ENCODE results near the gene LRIT3. TPM values are rescaled to one million over a fixed set of nuclear protein-coding genes. Genes with fewer than 3 reads are reported as not detected.
A peak's percentile ranks its signal among the peaks of the same experiment; 100 is the strongest.

The LRIT3 gene
- total and polyA plus RNA-seq, 2 experiments from 2014 or later, result 0.11 TPM; not detected in 1

- Histone ChIP-seq H3K4me2 (ENCODE audit: unreplicated experiment) (no peak overlapping the region), H3K4me3 (no peak overlapping the region), H2AFZ (no peak overlapping the region), H3K9ac (no peak overlapping the region), H3K9me2 (ENCODE audit: insufficient read depth) (no peaks in the 10 kb centered on the region), H3K79me2 (ENCODE audit: insufficient read depth) (no peaks in the 10 kb centered on the region), H3K9me3 (ENCODE audit: low read depth) (no peaks in the 10 kb centered on the region), H3K4me1 (ENCODE audit: insufficient read depth) (no peaks in the 10 kb centered on the region), H3K27ac (no peak overlapping the region), H3K36me3 (ENCODE audit: low read depth) (no peaks in the 10 kb centered on the region), H4K20me1 (ENCODE audit: insufficient read depth) (no peaks in the 10 kb centered on the region), H3K27me3 (replicated peaks; ENCODE audit: insufficient read depth) (0 out of 2 replicates have a peak, but pooled peaks cover 4% of the 10 kb centered on the region), H3F3A (ENCODE audit: insufficient read depth) (peaks cover 2% of the 10 kb centered on the region; the same call in 1 of the 2 replicates)
- in situ Hi-C loops (cut with MboI), result no loop called here
- WGBS, 2 experiments (ENCODE audit: low coverage in 1 of 2, low lambda C conversion rate in 2 of 2, missing lambda C conversion rate in 2 of 2), result 81 to 84% methylated on average over 8 of the region's 8 CpGs
- no peak for DNase-seq
- TF ChIP-seq EZH2phosphoT487 (IDR thresholded peaks at IDR 0.05; ENCODE audit: insufficient read depth, low read depth) (no peak), EZH2 (IDR thresholded peaks at IDR 0.05; ENCODE audit: insufficient read depth, poor library complexity, severe bottlenecking) (no peak)
Observed at GRCh38 chr4:109915385-109916026, 67.6 kb downstream of the LRIT3 start.

GRCh38 chr4:109916027-109916409 is 68.1 kb downstream of the LRIT3 start:
- Histone ChIP-seq H3K27ac (no peak overlapping the region), H4K20me1 (ENCODE audit: insufficient read depth) (no peaks in the 10 kb centered on the region), H2AFZ (no peak overlapping the region), H3K27me3 (replicated peaks; ENCODE audit: insufficient read depth) (0 out of 2 replicates have a peak, but pooled peaks cover 4% of the 10 kb centered on the region), H3K9me3 (ENCODE audit: low read depth) (no peaks in the 10 kb centered on the region), H3F3A (ENCODE audit: insufficient read depth) (peaks cover 7% of the 10 kb centered on the region; the same call in 1 of the 2 replicates), H3K9me2 (ENCODE audit: insufficient read depth) (no peaks in the 10 kb centered on the region), H3K36me3 (ENCODE audit: low read depth) (no peaks in the 10 kb centered on the region), H3K4me1 (ENCODE audit: insufficient read depth) (peaks cover 2% of the 10 kb centered on the region), H3K9ac (no peak overlapping the region), H3K4me3 (no peak overlapping the region), H3K79me2 (ENCODE audit: insufficient read depth) (no peaks in the 10 kb centered on the region), H3K4me2 (ENCODE audit: unreplicated experiment) (no peak overlapping the region)
- DNase-seq, result no peak
- in situ Hi-C loops (cut with MboI), result no loop called here
- WGBS, 2 experiments (ENCODE audit: low coverage in 1 of 2, low lambda C conversion rate in 2 of 2, missing lambda C conversion rate in 2 of 2), result 37 to 45% methylated on average over 4 of the region's 4 CpGs
- no peak for TF ChIP-seq EZH2 (IDR thresholded peaks at IDR 0.05; ENCODE audit: insufficient read depth, poor library complexity, severe bottlenecking)
- no peak for TF ChIP-seq EZH2phosphoT487 (IDR thresholded peaks at IDR 0.05; ENCODE audit: insufficient read depth, low read depth)

- H3K9ac ChIP-seq, result peak overlapping the region; percentile 22; the same call in 1 of the 2 replicates
Observed at GRCh38 chr4:109921384-109921808, 73.5 kb downstream of the LRIT3 start.

More at GRCh38 chr4:109921384-109921808, 73.5 kb downstream of the LRIT3 start:
- H4K20me1 ChIP-seq (ENCODE audit: insufficient read depth), result no peaks in the 10 kb centered on the region
- H3K4me1 ChIP-seq (ENCODE audit: insufficient read depth), result peaks cover 7% of the 10 kb centered on the region
- 7 to 19% methylated on average over 1 of the region's 1 CpG for WGBS, 2 experiments (ENCODE audit: low coverage in 1 of 2, low lambda C conversion rate in 2 of 2, missing lambda C conversion rate in 2 of 2)
- peak overlapping the region; percentile 31 for H3K27ac ChIP-seq
- no peaks in the 10 kb centered on the region for H3K9me3 ChIP-seq (ENCODE audit: low read depth)
- peaks cover 13% of the 10 kb centered on the region; the same call in 1 of the 2 replicates for H3F3A ChIP-seq (ENCODE audit: insufficient read depth)
- in situ Hi-C loops (cut with MboI), result no loop called here
- H3K36me3 ChIP-seq (ENCODE audit: low read depth), result no peaks in the 10 kb centered on the region
- TF ChIP-seq EZH2 (IDR thresholded peaks at IDR 0.05; ENCODE audit: insufficient read depth, poor library complexity, severe bottlenecking) (no peak), EZH2phosphoT487 (IDR thresholded peaks at IDR 0.05; ENCODE audit: insufficient read depth, low read depth) (no peak)
- DNase-seq, result peak; percentile 91
- no peaks in the 10 kb centered on the region for H3K79me2 ChIP-seq (ENCODE audit: insufficient read depth)
- no peak overlapping the region for H2AFZ ChIP-seq
- no peak overlapping the region for H3K4me2 ChIP-seq (ENCODE audit: unreplicated experiment)
- H3K9me2 ChIP-seq (ENCODE audit: insufficient read depth), result no peaks in the 10 kb centered on the region
- H3K4me3 ChIP-seq, result no peak overlapping the region
- H3K27me3 ChIP-seq (replicated peaks; ENCODE audit: insufficient read depth), result no peaks in the 10 kb centered on the region

Other genes with a start within 250 kb of the LRIT3 start
- 15.4 and 15.8 TPM in 2 replicates for gene CASP6, start 144.7 kb upstream of the LRIT3 start, total RNA-seq (2014; rRNA removed; shearing (Covaris generic))
- 18.5 and 27.3 TPM in 2 replicates for gene CASP6, start 144.7 kb upstream of the LRIT3 start, polyA plus RNA-seq (2016; fragmentation: Nextera tagmentation; extraction: Ambion mirVana)
- gene PLA2G12A, start 118.0 kb upstream of the LRIT3 start, total RNA-seq (2014; rRNA removed; shearing (Covaris generic)), result 11.4 and 14.4 TPM in 2 replicates
- gene PLA2G12A, start 118.0 kb upstream of the LRIT3 start, polyA plus RNA-seq (2016; fragmentation: Nextera tagmentation; extraction: Ambion mirVana), result 41.5 and 44.8 TPM in 2 replicates
- 0.22 TPM in 1 of 2 replicates, not detected in the other for gene CFI, start 46.1 kb upstream of the LRIT3 start, total RNA-seq (2014; rRNA removed; shearing (Covaris generic))
- 0.18 TPM in 1 of 2 replicates, not detected in the other for gene CFI, start 46.1 kb upstream of the LRIT3 start, polyA plus RNA-seq (2016; fragmentation: Nextera tagmentation; extraction: Ambion mirVana)
- 5.9 and 8.5 TPM in 2 replicates for gene GAR1, start 32.3 kb upstream of the LRIT3 start, total RNA-seq (2014; rRNA removed; shearing (Covaris generic))
- gene GAR1, start 32.3 kb upstream of the LRIT3 start, polyA plus RNA-seq (2016; fragmentation: Nextera tagmentation; extraction: Ambion mirVana), result 42.3 and 42.7 TPM in 2 replicates
- 0.13 TPM in 1 of 2 replicates, not detected in the other for gene RRH, start 20.1 kb upstream of the LRIT3 start, total RNA-seq (2014; rRNA removed; shearing (Covaris generic))
- gene RRH, start 20.1 kb upstream of the LRIT3 start, polyA plus RNA-seq (2016; fragmentation: Nextera tagmentation; extraction: Ambion mirVana), result not detected in 2 replicates
- 0.13 and 0.43 TPM in 2 replicates for gene EGF, start 64.8 kb downstream of the LRIT3 start, total RNA-seq (2014; rRNA removed; shearing (Covaris generic))
- gene EGF, start 64.8 kb downstream of the LRIT3 start, polyA plus RNA-seq (2016; fragmentation: Nextera tagmentation; extraction: Ambion mirVana), result not detected in 2 replicates

Data from GM23248 (cell line).